ENCODE data around the gene CPNE6. TPM values are rescaled to one million over a fixed set of nuclear protein-coding genes. Genes with fewer than 3 reads are reported as not detected.

CPNE6 gene
- total and polyA plus RNA-seq, 2 of the 8 experiments (the other 6 are each of a cell fraction or from before 2014, with no cell fraction given): 0.05 TPM; not detected in 1

DNA sequence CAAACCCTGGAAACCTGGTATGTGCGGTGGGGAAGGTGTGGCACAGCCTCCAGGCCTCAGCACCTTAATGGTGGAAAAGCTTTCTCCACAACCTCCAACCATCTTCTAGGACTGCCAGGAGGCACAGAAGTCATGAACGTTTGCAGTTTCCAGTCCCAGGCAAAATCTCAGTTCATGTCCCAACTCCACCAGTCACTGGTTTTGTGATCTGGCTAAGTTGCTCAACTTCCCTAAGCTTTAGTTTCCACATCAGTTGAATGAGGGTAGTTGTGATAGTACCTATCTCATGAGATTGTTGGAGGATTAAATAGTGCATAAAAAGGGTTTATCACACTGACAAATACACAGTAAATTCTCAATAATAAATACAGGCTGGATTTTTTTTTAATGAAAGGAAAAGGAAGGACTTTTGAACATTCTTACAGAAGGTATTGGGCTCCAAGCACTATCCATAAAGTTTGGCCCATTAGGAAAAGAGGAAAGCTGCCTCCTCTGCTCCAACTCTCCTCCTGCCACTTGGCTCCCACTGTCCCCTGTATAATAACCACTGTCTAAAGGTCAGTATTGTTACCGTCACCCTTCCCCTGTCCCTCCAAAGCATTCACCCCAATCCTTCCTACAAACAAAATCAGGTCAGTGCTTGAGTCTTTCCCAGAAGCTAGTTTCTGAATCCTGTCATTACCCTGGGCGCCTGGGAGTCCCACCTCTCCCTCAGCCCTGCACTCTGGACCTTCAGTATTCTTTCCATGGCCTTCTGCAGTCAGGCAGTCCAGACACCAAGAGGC lies 29.0 kb downstream of the CPNE6 start (continued):
- no peak for TF ChIP-seq HDAC2 (IDR thresholded peaks at IDR 0.05; ENCODE audit: borderline replicate concordance in 1 of 2, low read depth in 2 of 2, low read length in 2 of 2)

Data from H1 (cell line).